ENCODE data around the gene PPARG. TPM values are rescaled to one million over a fixed set of nuclear protein-coding genes. Genes with fewer than 3 reads are reported as not detected.
"Not testable (repeated sequence)": the region's sequence is repeated elsewhere in the genome, so short reads cannot be mapped to it uniquely, and the experiment has no call there.

PPARG gene
- total RNA-seq, 1 donor from 2014 or later, result 7.4 TPM

GRCh38 chr3:12437221-12437605, 148.3 kb downstream of the PPARG start:
- DNase-seq (ENCODE audit: low spot score) (no peak), ATAC-seq (no peak)

GRCh38 chr3:12437861-12438260, 149.0 kb downstream of the PPARG start:
- DNase-seq (ENCODE audit: low spot score), result peak; percentile 24
- ATAC-seq, result no peak

- no peak for ATAC-seq
- no peak for DNase-seq (ENCODE audit: low spot score)
Observed at GRCh38 chr3:12438318-12438717, 149.4 kb downstream of the PPARG start.

- DNase-seq (ENCODE audit: low spot score), result no peak
- no peak for ATAC-seq
Observed at GRCh38 chr3:12439161-12439940, 150.5 kb downstream of the PPARG start.

- DNase-seq (ENCODE audit: low spot score) (no peak), ATAC-seq (peak; percentile 52)
Observed at GRCh38 chr3:12440927-12441714, 152.3 kb downstream of the PPARG start.

- DNase-seq (ENCODE audit: low spot score) (no peak), ATAC-seq (no peak)
Observed at GRCh38 chr3:12442654-12443501, 154.0 kb downstream of the PPARG start.

- DNase-seq (ENCODE audit: low spot score) (no peak), ATAC-seq (no peak)
Observed at GRCh38 chr3:12443781-12444522, 155.1 kb downstream of the PPARG start.

- no peak for ATAC-seq
Observed at GRCh38 chr3:12444582-12445471, 156.0 kb downstream of the PPARG start.

GRCh38 chr3:12445523-12446240, 156.8 kb downstream of the PPARG start:
- no peak for DNase-seq (ENCODE audit: low spot score)
- ATAC-seq, result no peak

More at GRCh38 chr3:12444582-12445471, 156.0 kb downstream of the PPARG start:
- no peak for DNase-seq (ENCODE audit: low spot score)

- DNase-seq (ENCODE audit: low spot score) (no peak), ATAC-seq (no peak)
Observed at GRCh38 chr3:12446298-12446697, 157.4 kb downstream of the PPARG start.

- DNase-seq (ENCODE audit: low spot score), result no peak
- no peak for ATAC-seq
Observed at GRCh38 chr3:12447075-12447474, 158.2 kb downstream of the PPARG start.

- not testable (repeated sequence) for ATAC-seq; DNase-seq (ENCODE audit: low spot score)
Observed at GRCh38 chr3:12448404-12449202, 159.7 kb downstream of the PPARG start.

- no peak for DNase-seq (ENCODE audit: low spot score)
- ATAC-seq, result no peak
Observed at GRCh38 chr3:12449889-12450682, 161.2 kb downstream of the PPARG start.

- DNase-seq (ENCODE audit: low spot score), result no peak
- ATAC-seq, result no peak
Observed at GRCh38 chr3:12451481-12451880, 162.6 kb downstream of the PPARG start.

GRCh38 chr3:12451960-12452359, 163.1 kb downstream of the PPARG start:
- DNase-seq (ENCODE audit: low spot score), result no peak
- no peak for ATAC-seq

- ATAC-seq (peak; percentile 42), DNase-seq (ENCODE audit: low spot score) (no peak)
Observed at GRCh38 chr3:12452361-12453330, 163.8 kb downstream of the PPARG start.

Data from left lobe of liver (tissue), 2 donors.